Body of pancreas (tissue), 4 donors: Measurements from ENCODE around the gene CLASP1. TPM values are rescaled to one million over a fixed set of nuclear protein-coding genes. Genes with fewer than 3 reads are reported as not detected.

Experiments
- ATAC-seq: fragments of 150-250 bp; one replicate; pipeline ENCODE4 v1.9.1; 2016
- DNase-seq, 4 donors: peaks; one replicate each; pipeline ENCODE4 v3.0.0-alpha.2; 2019
- H3K27ac ChIP-seq, 4 donors: fragments of 200-600 bp; sonication (generic); 1 replicate in 3 of 4; 2 replicates in 1 of 4; pipeline versions ENCODE4 v1.5.1 to v1.6.1; 2016 to 2019; ENCODE audit warnings: mild to moderate bottlenecking in 1 of 4, mixed read lengths in 1 of 4, moderate library complexity in 1 of 4
- H3K27me3 ChIP-seq, 2 donors: fragments of 200-600 bp; sonication (generic); one replicate each; pipeline ENCODE4 v1.6.0; 2016; ENCODE audit warnings: mild to moderate bottlenecking in 1 of 2
- H3K36me3 ChIP-seq, 2 donors: fragments of 200-600 bp; sonication (generic); replicated peaks in 1 of 2; 2 replicates each; pipeline ENCODE4 v1.5.1; 2016; ENCODE audit warnings: low read depth in 2 of 2; ENCODE audit not compliant: insufficient read depth in 1 of 2
- H3K4me1 ChIP-seq: fragments of 200-600 bp; sonication (generic); one replicate; pipeline ENCODE4 v1.6.0; 2016
- H3K4me3 ChIP-seq, 2 donors: fragments of 200-600 bp; sonication (generic); 1 replicate in 1 of 2; 2 replicates in 1 of 2; pipeline ENCODE4 v1.5.1; 2016 to 2019
- H3K9me3 ChIP-seq, 3 donors: fragments of 200-600 bp; sonication (generic); 1 replicate in 2 of 3; 2 replicates in 1 of 3; pipeline ENCODE4 v1.5.1; 2016
- CTCF ChIP-seq, 7 experiments: fragments of 450-650 bp in 4 of 7; fragments of 200-600 bp in 3 of 7; sonication (generic) in 3 of 7; IDR thresholded peaks; one replicate each; pipeline ENCODE4 v1.5.1; 2016 to 2019; ENCODE audit warnings: antibody characterized with exemption in 7 of 7
- POLR2A ChIP-seq, 3 donors: fragments of 450-650 bp; IDR thresholded peaks; one replicate each; pipeline ENCODE4 v1.6.1; 2016; ENCODE audit warnings: antibody characterized with exemption in 3 of 3, mild to moderate bottlenecking in 2 of 3
- WGBS, 2 donors: methylation state at CpG; one replicate each; pipeline ENCODE4 v1.1.5; 2017; 5-methylcytosine and 5-hydroxymethylcytosine counted together
- intact Hi-C: fragments of 100-400 bp; cut with DNase I; formaldehyde crosslinking; loops from one replicate; pipeline ENCODE4 v1.15.1; 2023
- total RNA-seq, 2 donors: library from RNA; depleted of rRNA; stranded (reverse); fragments of >200 nt; gene quantifications; one replicate each; pipeline ENCODE4 v1.1.0, GENCODE V29; 2016

Gene CLASP1
- 10 to 100 TPM; 28.5 to 44.2 TPM for total RNA-seq

- H3K27me3 ChIP-seq: no peaks in the 10 kb centered on the region
- DNase-seq (peak in 1 of 4 donors; percentile 98), ATAC-seq (peak; percentile 29)
- 0% methylated on average over 16 to 25 of the region's 36 CpGs for WGBS, 2 donors
- H3K9me3 ChIP-seq: no peaks in the 10 kb centered on the region
- peak within 1 kb of the TSS; percentile 88 to 99 (median 92) for H3K27ac ChIP-seq
- peak within 1 kb of the TSS; percentile 89 to 91 for H3K4me3 ChIP-seq
- TF ChIP-seq CTCF (IDR thresholded peaks at IDR 0.05) (no peak), POLR2A (IDR thresholded peaks at IDR 0.05) (no peak)
- intact Hi-C loops: no loop called here
- H3K4me1 ChIP-seq: peaks cover 39% of the 10 kb centered on the region
- H3K36me3 ChIP-seq: no peaks in the 10 kb centered on the region
Observed at GRCh38 chr2:121649149-121649595, at the start of gene CLASP1. TSS of gene CLASP1 (minus strand) at chr2:121649462. CDS start at chr2:121605895, 43,567 bp downstream.

GRCh38 chr2:121698318-121698930, 49.2 kb upstream of the CLASP1 start:
- Histone ChIP-seq H3K4me1 (peaks cover 18% of the 10 kb centered on the region), H3K4me3 (no peak overlapping the region), H3K9me3 (no peaks in the 10 kb centered on the region), H3K36me3 (no peaks in the 10 kb centered on the region), H3K27me3 (no peaks in the 10 kb centered on the region), H3K27ac (no peak overlapping the region)
- DNase-seq (no peak), ATAC-seq (no peak)
- TF ChIP-seq CTCF (IDR thresholded peaks at IDR 0.05) (no peak), POLR2A (IDR thresholded peaks at IDR 0.05) (no peak)
- intact Hi-C loops: no loop called here
- WGBS, 2 donors: 82 to 84% methylated on average over 11 of the region's 11 CpGs

- Histone ChIP-seq H3K9me3 (no peaks in the 10 kb centered on the region), H3K4me3 (no peak overlapping the region), H3K27ac (peak overlapping the region in 1 of 4 donors; percentile 17), H3K27me3 (no peaks in the 10 kb centered on the region), H3K4me1 (peaks cover 18% of the 10 kb centered on the region), H3K36me3 (no peaks in the 10 kb centered on the region)
- intact Hi-C loops: no loop called here
- 27 to 30% methylated on average over 4 of the region's 4 CpGs for WGBS, 2 donors
- no peak for DNase-seq
- ATAC-seq: no peak
- TF ChIP-seq CTCF (IDR thresholded peaks at IDR 0.05) (no peak), POLR2A (IDR thresholded peaks at IDR 0.05) (no peak)
Observed at GRCh38 chr2:121697108-121697631, 47.9 kb upstream of the CLASP1 start.

GRCh38 chr2:121696410-121696930, 47.2 kb upstream of the CLASP1 start:
- Histone ChIP-seq H3K27ac (peak overlapping the region in 1 of 4 donors; percentile 17), H3K36me3 (no peaks in the 10 kb centered on the region), H3K27me3 (no peaks in the 10 kb centered on the region), H3K9me3 (no peaks in the 10 kb centered on the region), H3K4me1 (peaks cover 18% of the 10 kb centered on the region), H3K4me3 (no peak overlapping the region)
- intact Hi-C loops: no loop called here
- ATAC-seq (no peak), DNase-seq (no peak)
- WGBS, 2 donors: 85 to 87% methylated on average over 6 to 7 of the region's 7 CpGs
- TF ChIP-seq CTCF (IDR thresholded peaks at IDR 0.05) (no peak), POLR2A (IDR thresholded peaks at IDR 0.05) (no peak)

GRCh38 chr2:121695171-121695451, 45.8 kb upstream of the CLASP1 start:
- Histone ChIP-seq H3K36me3 (no peaks in the 10 kb centered on the region), H3K9me3 (no peaks in the 10 kb centered on the region), H3K4me3 (no peak overlapping the region), H3K4me1 (peaks cover 12% of the 10 kb centered on the region), H3K27me3 (no peaks in the 10 kb centered on the region), H3K27ac (peak overlapping the region in 2 of 4 donors; percentile 23 to 39)
- intact Hi-C loops: no loop called here
- DNase-seq (no peak), ATAC-seq (no peak)
- TF ChIP-seq POLR2A (IDR thresholded peaks at IDR 0.05): no peak
- WGBS, 2 donors: 65 to 80% methylated on average over 2 of the region's 2 CpGs
